Hepatocyte (in vitro differentiated cells): ENCODE measurements around the gene ATP13A1.

Experiments used
- EZH2 ChIP-seq: fragments of 200-600 bp; sonication (generic); IDR thresholded peaks from 2 replicates; pipeline ENCODE4 v1.6.1; 2016; ENCODE audit warnings: antibody characterized with exemption, mild to moderate bottlenecking, borderline replicate concordance
- TF ChIP-seq, protein P1 (sequence below): fragments of 200-600 bp; sonication (generic); IDR thresholded peaks from 2 replicates; pipeline ENCODE4 v1.5.1; 2016; ENCODE audit warnings: antibody characterized with exemption, mild to moderate bottlenecking; ENCODE audit not compliant: poor library complexity

DNA sequence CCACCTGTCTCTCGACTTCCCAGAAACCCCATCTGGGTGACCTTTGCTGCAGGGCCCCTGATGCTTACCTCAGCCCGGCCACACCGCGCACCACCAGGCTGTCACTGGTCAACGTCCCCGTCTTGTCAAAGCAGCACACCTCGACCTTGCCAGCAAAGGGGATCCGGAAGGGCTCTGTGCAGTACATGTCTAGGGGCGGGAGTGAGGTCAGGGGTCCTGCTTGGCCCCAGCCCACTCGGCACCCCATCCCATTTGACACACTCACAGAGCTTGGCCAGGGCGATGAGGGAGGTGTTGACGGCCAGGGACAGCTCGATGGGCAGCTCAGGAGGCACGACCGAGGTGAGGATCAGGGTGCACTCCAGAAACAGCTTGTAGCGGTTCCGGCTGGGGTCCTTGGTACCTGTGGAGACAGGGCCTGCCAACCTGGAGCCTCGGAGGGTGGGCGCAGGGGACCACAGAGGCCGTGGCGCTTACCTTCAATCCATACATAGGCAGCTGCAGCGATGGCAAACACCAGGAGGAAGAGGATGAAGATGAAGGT, 8.4 kb downstream of the ATP13A1 start:
- TF ChIP-seq, protein P1, sequence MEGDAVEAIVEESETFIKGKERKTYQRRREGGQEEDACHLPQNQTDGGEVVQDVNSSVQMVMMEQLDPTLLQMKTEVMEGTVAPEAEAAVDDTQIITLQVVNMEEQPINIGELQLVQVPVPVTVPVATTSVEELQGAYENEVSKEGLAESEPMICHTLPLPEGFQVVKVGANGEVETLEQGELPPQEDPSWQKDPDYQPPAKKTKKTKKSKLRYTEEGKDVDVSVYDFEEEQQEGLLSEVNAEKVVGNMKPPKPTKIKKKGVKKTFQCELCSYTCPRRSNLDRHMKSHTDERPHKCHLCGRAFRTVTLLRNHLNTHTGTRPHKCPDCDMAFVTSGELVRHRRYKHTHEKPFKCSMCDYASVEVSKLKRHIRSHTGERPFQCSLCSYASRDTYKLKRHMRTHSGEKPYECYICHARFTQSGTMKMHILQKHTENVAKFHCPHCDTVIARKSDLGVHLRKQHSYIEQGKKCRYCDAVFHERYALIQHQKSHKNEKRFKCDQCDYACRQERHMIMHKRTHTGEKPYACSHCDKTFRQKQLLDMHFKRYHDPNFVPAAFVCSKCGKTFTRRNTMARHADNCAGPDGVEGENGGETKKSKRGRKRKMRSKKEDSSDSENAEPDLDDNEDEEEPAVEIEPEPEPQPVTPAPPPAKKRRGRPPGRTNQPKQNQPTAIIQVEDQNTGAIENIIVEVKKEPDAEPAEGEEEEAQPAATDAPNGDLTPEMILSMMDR = no peak
- TF ChIP-seq EZH2 = no peak
